Stomach smooth muscle (tissue), 2 donors: Measurements from ENCODE around the gene FAM199X.
"Not testable (repeated sequence)": the region's sequence is repeated elsewhere in the genome, so short reads cannot be mapped to it uniquely, and the experiment has no call there.

Experiments used
- H3K27ac ChIP-seq: one replicate; pipeline ENCODE4 v1.7.0; 2013; ENCODE audit warnings: mild to moderate bottlenecking, low read length, inconsistent platforms
- H3K27me3 ChIP-seq, 2 donors: one replicate each; pipeline ENCODE4 v1.7.0; 2013; ENCODE audit warnings: low read length in 2 of 2; ENCODE audit not compliant: insufficient read depth in 2 of 2, control insufficient read depth in 1 of 2
- H3K36me3 ChIP-seq, 2 donors: one replicate each; pipeline ENCODE4 v1.7.0; 2013; ENCODE audit warnings: low read length in 2 of 2; ENCODE audit not compliant: control insufficient read depth in 2 of 2, insufficient read depth in 2 of 2
- H3K4me1 ChIP-seq: one replicate; pipeline ENCODE4 v1.7.0; 2013; ENCODE audit warnings: low read length; ENCODE audit not compliant: control insufficient read depth, insufficient read depth
- H3K4me3 ChIP-seq, 2 donors: one replicate each; pipeline ENCODE4 v1.7.0; 2013; ENCODE audit warnings: low read length in 2 of 2
- H3K9ac ChIP-seq, 2 donors: one replicate each; pipeline ENCODE4 v1.7.0; 2013; ENCODE audit warnings: low read length in 2 of 2, mild to moderate bottlenecking in 1 of 2
- H3K9me3 ChIP-seq, 2 donors: one replicate each; pipeline ENCODE4 v1.7.0; 2013; ENCODE audit warnings: low read length in 2 of 2; ENCODE audit not compliant: control insufficient read depth in 2 of 2
- donor health status: healthy.
- donor health status: Pancreatic carcinoma.

The FAM199X gene

GRCh38 chrX:104189837-104190236 lies 23.6 kb downstream of the FAM199X start:
- H3K27me3 ChIP-seq, result no peaks in the 10 kb centered on the region

GRCh38 chrX:104193485-104193884 lies 27.2 kb downstream of the FAM199X start:
- no peaks in the 10 kb centered on the region for H3K27me3 ChIP-seq

More at GRCh38 chrX:104189837-104190236, 23.6 kb downstream of the FAM199X start:
- H3K27ac ChIP-seq, result no peak overlapping the region
- no peaks in the 10 kb centered on the region for H3K4me1 ChIP-seq
- H3K4me3 ChIP-seq, result no peak overlapping the region
- H3K36me3 ChIP-seq, result peaks cover 0 to 15% of the 10 kb centered on the region in 2 donors
- H3K9me3 ChIP-seq, result no peaks in the 10 kb centered on the region
- no peak overlapping the region for H3K9ac ChIP-seq

GRCh38 chrX:104195013-104195412 lies 28.8 kb downstream of the FAM199X start:
- Histone ChIP-seq H3K9ac (no peak overlapping the region), H3K9me3 (no peaks in the 10 kb centered on the region), H3K4me3 (no peak overlapping the region), H3K36me3 (peaks cover 0 to 2% of the 10 kb centered on the region in 2 donors), H3K4me1 (no peaks in the 10 kb centered on the region), H3K27ac (no peak overlapping the region), H3K27me3 (no peaks in the 10 kb centered on the region)

More at GRCh38 chrX:104193485-104193884, 27.2 kb downstream of the FAM199X start:
- H3K4me3 ChIP-seq, result no peak overlapping the region
- H3K4me1 ChIP-seq, result no peaks in the 10 kb centered on the region
- H3K27ac ChIP-seq, result no peak overlapping the region
- H3K36me3 ChIP-seq, result peaks cover 2% of the 10 kb centered on the region in 2 donors
- no peak overlapping the region for H3K9ac ChIP-seq
- no peaks in the 10 kb centered on the region for H3K9me3 ChIP-seq

- H3K27me3 ChIP-seq, result no peaks in the 10 kb centered on the region
- H3K27ac ChIP-seq, result no peak overlapping the region
- H3K9ac ChIP-seq, result no peak overlapping the region
- peaks cover 0 to 2% of the 10 kb centered on the region in 2 donors for H3K36me3 ChIP-seq
- no peaks in the 10 kb centered on the region for H3K9me3 ChIP-seq
- no peaks in the 10 kb centered on the region for H3K4me1 ChIP-seq
- H3K4me3 ChIP-seq, result no peak overlapping the region
Observed at GRCh38 chrX:104195489-104196084, 29.3 kb downstream of the FAM199X start.

- no peaks in the 10 kb centered on the region for H3K4me1 ChIP-seq
- H3K4me3 ChIP-seq, result no peak overlapping the region
- H3K36me3 ChIP-seq, result no peaks in the 10 kb centered on the region
- no peak overlapping the region for H3K9ac ChIP-seq
- peaks cover 0 to 3% of the 10 kb centered on the region in 2 donors for H3K27me3 ChIP-seq
- no peak overlapping the region for H3K27ac ChIP-seq
- no peaks in the 10 kb centered on the region for H3K9me3 ChIP-seq
Observed at GRCh38 chrX:104205548-104205947, 39.3 kb downstream of the FAM199X start.

GRCh38 chrX:104211187-104211586 lies 44.9 kb downstream of the FAM199X start:
- Histone ChIP-seq H3K36me3 (no peaks in the 10 kb centered on the region), H3K4me1 (no peaks in the 10 kb centered on the region), H3K9me3 (no peaks in the 10 kb centered on the region), H3K4me3 (no peak overlapping the region), H3K27ac (no peak overlapping the region), H3K27me3 (peaks cover 0 to 5% of the 10 kb centered on the region in 2 donors), H3K9ac (no peak overlapping the region)

GRCh38 chrX:104230060-104230459 lies 63.8 kb downstream of the FAM199X start:
- not testable (repeated sequence) for H3K9ac ChIP-seq, H3K4me3 ChIP-seq, H3K4me1 ChIP-seq, H3K9me3 ChIP-seq, H3K27ac ChIP-seq, H3K36me3 ChIP-seq, H3K27me3 ChIP-seq
